ENCODE results near the gene TSFM.
A peak's percentile ranks its signal among the peaks of the same experiment; 100 is the strongest.

Gene TSFM

DNA sequence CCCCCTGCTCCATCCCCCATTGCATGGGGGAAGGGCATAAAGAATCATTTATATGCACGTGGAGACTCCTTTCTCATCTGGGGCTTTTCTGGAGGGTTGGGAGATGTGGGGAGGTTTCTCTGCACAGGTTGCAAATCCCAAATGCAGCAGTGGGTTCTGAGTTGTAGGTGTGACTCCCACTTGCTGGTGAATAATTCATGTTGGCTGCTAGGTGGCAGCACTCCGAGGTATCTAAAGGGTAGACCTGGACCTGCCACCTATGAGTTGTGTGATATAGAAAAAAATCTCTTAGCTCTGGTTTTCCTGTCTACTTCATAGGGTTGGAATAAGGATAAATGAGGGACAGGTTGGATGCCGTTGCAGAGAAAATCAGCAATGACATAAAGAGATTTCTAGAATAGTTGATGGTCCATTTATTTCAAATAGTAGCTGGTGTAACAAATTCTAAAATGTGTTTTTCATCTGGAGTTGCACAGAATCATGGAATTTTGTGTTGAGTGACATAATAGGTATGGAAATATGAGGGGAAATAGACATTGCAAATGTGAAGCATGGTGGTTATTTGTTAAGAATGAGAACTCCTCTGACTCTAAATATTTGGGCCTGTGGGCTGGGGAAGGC is 23.1 kb upstream of the TSFM start:
- H3K4me3 ChIP-seq: no peak overlapping the region
- H3K27ac ChIP-seq: no peak overlapping the region

DNA sequence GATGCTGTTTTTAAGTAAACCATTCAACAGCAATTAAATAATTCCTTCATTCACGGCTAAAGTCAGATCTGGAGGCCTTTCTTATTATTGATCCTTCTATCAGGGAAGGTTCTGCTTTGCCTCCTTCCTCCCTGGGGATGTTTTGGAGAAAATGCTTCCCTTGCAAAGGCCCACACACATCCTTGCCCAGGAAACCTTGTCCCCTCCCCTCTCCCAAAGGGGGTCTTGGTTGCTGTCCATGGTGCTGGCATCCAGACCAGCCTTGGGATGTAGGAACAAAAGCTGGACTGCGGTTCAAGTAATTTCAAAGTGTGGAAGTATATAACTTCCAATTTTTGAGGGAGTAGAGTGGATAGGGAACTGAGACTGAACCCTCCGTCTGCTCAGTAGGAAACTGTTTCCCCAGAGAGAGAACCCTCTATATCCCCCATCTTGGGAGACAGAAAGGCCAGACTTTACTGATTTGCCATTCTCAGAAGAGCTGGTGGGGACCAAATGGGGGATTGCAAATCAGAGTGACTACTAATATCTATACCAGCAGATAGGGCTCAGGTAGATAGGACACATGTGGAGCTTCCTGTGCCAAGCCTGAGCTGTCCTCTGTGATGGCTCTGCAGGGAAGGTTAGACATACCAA is 22.1 kb upstream of the TSFM start:
- Histone ChIP-seq H3K4me3 (no peak overlapping the region), H3K27ac (no peak overlapping the region)

DNA sequence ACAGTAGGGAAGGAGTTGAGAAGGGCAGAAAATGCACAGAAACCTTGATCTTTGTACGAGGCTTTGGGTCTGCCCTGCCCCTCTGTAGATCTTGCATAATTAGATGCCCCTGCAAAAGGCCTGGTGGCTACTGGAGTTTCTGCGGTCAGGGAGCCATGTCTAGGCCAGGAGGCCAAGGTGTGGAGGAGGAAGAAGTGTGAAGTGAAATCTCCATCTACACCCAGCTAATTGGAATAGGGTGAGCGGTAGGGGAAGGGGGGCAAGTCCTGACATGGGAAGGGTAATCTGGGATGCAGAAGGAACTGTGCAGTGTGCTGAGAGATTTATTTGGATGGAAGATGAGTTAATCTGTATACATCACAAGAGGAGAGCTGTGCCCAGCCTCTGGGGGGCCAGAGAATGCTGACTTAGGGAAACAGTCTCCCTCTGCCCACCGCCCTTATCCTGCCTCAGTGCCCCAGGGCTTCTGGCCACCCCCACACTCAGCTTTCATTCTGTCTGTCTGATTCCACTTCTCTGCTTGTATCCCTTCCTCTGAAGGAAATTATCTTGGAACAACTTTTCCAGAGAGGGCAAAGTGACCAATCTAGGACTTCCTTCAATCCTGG is 21.1 kb upstream of the TSFM start:
- H3K4me3 ChIP-seq: no peak overlapping the region
- H3K27ac ChIP-seq: no peak overlapping the region

DNA sequence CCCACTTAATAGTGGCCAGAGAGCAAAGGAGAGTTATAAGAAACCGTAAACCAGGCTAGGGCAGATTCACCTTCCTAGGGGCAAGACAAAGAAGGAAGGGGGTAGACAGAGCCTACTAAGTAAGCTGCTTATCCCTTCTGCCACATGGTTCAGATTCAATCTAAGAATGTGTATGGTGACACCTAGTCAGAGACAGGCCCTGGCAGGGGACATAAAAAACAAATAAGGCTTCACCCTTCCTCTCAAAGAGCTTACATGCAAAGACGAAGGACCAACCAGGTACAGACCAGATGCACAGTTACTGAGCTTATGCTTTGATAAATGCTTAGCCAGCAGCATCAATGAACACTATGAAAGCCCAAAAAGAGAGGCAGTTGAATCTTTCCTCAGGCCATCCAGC is 20.1 kb upstream of the TSFM start:
- Histone ChIP-seq H3K27ac (no peak overlapping the region), H3K4me3 (no peak overlapping the region)

DNA sequence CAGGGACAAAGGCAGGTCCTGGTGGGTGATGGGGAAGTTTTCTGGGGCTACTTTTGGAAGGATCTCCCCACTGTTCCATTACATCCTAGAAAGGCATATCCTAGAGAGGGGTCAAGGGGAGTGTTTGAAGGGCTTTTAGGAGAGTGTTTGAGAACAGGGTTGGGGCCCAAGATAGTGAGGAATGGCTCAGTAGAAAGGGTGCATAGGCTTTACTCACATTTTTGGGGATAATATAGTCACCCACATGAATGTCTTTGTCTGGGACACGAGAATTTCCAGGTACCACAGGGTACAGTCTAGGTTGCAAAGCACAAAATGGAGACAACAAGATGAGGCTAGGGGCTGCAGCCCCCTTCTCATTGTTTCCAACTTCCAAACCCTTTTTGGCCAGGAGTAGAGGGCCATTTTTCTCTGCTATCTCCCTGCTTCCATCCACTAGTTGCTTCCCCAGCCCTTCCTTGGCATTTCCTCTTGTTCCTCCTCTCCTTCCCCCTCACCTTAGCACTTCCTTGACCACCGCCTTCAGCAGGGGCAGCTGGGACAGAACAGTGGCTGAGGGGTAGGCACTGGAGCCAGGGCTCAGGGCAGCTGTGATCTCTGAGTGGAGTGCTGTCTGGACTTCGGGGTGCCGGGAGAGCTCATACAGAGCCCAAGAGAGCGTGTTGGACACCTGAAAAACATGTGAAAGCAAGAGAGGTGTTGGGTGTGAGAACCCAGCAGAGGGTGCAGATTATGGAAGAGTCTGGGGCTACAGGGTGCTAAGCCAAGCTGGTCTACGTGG is 18.5 kb upstream of the TSFM start:
- H3K4me3 ChIP-seq: peak overlapping the region in 2 of 7 experiments; percentile 35 to 53

DNA sequence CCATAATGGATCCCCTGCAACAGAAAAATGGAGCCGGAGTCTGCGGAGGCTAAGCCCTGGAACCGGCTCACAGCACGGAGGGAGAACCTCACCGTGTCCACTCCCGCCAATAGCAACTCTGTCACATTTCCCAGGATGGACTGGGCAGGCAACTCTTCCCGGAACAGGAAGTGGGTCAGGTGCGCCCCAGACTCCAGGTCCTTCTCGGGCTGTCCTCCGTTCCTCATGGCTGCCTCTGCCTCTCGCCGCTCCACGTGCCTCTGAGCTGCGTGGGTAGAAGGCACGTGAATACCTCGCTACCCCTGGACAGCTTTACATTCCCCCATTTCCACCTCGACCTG is 18.0 kb upstream of the TSFM start:
- H3K27ac ChIP-seq: peak overlapping the region in 4 of 21 experiments; percentile 29 to 69 (median 37)
- peak overlapping the region; percentile 27 to 53 (median 31) for H3K4me3 ChIP-seq

More for the DNA sequence above, 18.5 kb upstream of the TSFM start:
- H3K27ac ChIP-seq: peak overlapping the region in 1 of 21 experiments; percentile 69

DNA sequence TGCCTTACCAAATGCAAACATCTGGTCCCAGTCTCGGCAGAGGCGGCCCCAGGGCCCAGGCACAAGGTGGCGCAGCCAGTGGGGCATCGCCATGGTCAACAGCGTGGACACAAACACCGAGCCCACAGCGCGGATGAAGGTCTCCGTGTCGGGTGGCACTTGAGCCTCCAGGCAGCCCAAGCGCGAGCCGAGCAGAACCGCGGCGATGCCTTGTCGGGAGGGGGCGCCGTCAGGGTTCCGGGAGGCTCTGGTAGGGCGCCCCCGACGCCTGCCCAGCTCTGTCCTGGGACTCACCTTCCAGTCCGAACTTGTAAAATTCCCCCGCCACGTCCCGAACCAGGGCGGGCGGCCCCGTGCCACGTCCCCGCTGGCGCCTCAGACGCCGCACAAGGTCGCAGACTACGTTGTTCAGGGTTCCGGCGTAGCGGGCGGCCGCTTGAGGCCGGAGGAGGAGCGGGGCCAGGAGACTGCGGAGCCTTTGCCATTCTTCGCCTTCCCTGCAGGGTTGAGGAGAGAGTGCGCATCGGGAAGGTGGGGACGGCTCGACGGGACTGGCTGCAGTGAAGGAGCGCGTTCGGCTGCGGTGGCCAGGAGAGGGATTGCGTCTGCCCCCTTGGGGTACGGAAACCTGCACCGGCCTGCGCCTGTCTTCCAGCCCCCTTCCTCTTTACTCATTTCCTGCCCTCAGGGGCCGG is 17.4 kb upstream of the TSFM start:
- peak overlapping the region in 6 of 21 experiments; percentile 11 to 69 (median 30) for H3K27ac ChIP-seq
- peak overlapping the region; percentile 27 to 53 (median 31) for H3K4me3 ChIP-seq

DNA sequence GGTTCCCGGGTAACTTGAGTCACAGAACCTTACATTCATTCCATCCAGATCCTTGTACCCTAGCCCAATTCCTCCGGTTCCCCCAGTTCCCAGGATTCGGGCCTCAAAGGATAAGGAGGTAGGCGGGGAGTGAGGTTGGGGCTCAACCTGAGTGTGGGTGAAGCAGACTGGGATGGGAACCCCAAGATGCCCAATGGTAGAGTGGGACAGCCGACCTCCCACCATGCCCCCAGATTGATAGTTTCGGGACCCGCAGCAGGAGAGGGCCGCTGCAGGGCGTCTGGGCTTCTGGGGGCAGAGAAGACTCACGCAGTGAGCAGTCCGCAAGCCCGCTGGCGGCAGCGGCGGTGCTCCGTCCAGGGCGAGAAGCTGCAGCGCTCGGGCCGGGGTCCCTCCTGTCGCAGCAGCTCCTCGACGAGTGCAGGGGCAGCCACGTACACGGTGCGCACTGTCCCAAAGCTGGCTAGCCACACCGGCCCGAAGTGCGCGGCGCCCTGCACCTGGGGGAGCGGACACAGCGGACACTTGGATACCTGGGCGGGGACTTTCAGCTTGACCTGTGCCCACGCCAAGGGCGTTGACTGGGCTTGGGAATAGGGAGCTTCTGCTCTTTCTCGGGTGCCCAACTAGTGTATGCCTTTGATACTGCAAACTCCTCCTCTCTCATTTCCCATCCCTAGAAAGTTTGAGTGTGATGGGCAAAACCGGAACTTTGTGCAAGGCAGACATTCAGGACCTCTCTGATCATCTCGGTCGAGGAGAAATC is 16.7 kb upstream of the TSFM start:
- H3K4me3 ChIP-seq: peak overlapping the region; percentile 27 to 53 (median 31)
- peak overlapping the region in 2 of 21 experiments; percentile 29 to 69 for H3K27ac ChIP-seq

DNA sequence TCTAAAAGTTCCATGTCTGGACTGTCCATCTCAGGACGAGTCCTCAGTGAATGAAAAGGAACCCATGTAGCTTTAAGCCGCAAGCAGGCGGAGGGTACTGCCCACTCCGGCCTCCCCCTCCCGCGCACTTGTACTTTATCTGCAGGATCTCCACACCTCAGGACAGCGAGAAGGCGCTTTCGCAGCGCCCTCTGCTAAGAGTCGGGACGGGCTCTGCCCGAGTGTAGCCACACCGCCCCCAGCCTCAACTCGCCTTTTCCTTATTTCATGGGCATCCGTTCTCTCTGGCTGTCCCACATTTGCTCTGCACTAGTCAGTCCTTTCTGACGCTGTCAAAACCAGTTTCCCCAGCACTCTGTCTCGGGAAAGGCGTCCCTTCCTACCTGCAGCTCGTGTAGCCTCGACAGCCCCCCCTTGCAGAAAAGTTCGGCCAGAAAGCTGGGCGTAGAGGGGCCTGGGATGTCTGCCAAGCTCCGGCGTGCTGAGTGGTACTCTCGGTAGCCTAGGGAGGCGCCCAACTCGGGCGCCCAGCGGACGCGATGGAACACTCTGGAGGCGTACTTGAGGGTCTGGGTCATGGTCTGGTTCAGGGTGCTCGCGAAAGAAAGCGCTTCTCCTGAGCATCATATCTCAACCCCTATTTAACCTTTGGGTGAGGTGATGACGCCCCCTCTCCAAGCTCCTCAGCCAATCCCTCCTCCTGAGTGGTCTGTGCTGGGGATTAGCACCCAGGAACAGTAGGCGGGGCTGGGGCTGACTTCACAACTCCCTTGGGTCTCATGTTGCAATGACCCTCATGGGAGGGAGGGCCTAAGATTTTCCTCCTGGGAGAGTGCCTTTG is 15.9 kb upstream of the TSFM start, which contains the start of gene CYP27B1:
Gene CYP27B1 (minus strand): TSS at position 615 of the 841 bp plus-strand sequence. CDS start 37 bp downstream, at position 578.
- Histone ChIP-seq H3K27ac (peak within 1 kb of the TSS in 1 of 21 experiments; percentile 69), H3K4me3 (peak within 1 kb of the TSS; percentile 27 to 53 (median 31))

DNA sequence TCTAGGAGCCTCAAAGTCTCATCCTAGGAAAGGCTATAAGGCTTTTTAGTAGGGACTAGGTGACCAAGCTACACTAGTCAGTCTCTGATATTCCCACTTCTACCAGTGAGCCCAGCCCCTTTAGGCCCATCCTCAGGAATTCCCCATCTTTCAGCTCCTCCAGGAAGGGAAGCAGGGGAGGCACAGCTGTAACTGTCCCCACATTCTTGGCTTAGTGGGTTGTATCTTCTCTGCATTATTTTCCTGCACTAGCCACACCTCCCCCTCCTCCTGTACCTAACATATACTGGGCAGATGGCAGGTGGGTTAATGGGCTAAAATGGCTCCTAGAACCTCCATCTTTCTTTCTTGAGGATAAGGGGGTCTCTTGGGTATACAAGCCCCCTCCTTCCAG is 15.3 kb upstream of the TSFM start:
- Histone ChIP-seq H3K27ac (no peak overlapping the region), H3K4me3 (no peak overlapping the region)

DNA sequence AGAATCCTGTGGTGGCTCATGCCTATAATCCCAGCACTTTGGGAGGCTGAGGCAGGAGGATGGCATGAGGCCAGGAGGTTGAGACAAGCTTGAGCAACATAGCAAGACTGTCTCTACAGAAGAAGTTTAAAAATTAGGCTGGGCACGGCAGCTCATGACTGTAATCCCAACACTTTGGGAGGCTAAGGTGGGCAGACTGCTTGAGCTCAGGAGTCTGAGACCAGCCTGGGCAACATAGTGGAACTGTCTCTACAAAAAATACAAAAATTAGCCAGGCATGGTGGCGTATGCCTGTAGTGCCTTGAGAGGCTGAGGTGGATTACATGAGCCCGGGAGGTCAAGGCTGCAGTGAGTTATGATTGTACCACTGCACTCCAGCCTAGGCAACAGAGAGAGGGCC is 14.7 kb upstream of the TSFM start:
- Histone ChIP-seq H3K4me3 (no peak overlapping the region), H3K27ac (no peak overlapping the region)

DNA sequence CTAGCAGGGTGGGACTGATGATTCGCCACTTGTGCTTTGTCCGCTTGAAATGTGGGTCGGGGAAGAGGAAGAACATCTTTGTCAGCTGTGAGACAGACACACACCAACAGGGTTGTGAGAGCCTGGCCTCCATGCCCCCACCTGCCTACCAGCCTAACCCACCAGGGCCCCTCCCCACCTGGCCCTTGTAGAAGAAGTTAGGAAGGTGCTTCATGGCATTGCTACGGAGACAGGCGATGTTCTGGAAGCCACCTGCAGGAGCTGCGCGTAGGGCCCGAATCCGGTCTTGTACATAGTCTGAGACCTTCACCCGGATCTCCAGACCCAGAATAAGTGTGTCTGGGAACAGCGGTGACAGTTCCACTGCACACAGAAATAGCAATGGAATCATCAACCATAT is 13.0 kb upstream of the TSFM start:
- no peak overlapping the region for H3K4me3 ChIP-seq
- H3K27ac ChIP-seq: no peak overlapping the region

DNA sequence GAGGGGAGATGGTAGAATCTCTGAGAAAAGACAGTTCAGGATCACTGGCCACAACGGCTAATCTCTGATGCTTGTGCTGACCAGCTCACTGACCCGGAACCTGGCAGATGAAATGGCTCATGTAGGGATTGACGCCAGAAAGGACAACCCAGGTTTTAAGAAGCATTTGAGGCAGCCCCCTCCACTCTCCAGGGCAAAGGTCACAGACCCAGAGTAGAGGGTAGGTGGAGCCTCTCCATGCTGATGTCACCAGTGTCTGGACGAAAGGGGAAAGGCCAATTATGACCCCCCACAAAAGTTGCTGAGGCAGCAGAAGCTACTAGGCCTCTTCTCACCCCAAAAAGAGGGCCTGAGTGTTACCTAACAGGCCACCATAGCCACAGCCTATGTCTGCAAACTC is 11.9 kb upstream of the TSFM start:
- H3K4me3 ChIP-seq: peak overlapping the region in 2 of 7 experiments; percentile 63 to 74

DNA sequence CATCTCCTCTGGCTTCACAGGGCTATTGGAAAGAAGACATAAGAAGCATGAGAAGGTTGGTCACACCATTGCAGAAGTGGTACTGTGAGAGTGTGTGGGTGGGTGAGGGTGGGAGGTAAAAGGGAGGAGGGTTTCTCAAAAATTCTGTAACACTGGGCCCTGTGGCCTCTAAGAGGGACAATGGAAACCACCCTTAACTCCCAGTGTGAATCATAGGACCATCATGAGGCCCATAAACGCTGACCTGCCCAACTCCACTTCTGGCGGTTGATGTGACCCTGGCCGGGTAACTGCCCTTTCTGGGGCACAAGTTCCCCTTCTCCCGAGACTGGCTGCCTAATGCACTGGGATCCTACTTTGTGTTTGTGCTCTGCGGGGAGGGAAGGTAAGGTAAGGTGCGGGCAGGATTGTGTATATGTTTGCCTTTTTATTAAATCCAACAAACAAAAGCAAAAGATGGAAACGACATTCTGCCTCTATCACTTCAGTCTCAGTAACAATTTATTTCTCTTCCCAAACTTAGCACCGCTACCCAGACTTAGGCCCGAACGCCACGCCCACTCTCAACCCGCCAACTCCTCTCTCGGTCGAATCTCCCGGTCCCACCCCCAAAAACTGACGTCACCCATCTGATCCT is 11.2 kb upstream of the TSFM start:
- H3K27ac ChIP-seq: peak overlapping the region in 20 of 21 experiments; percentile 62 to 93 (median 89)
- peak overlapping the region; percentile 45 to 93 (median 74) for H3K4me3 ChIP-seq

More for the DNA sequence above, 11.9 kb upstream of the TSFM start:
- H3K27ac ChIP-seq: peak overlapping the region in 5 of 21 experiments; percentile 24 to 93 (median 87)

DNA sequence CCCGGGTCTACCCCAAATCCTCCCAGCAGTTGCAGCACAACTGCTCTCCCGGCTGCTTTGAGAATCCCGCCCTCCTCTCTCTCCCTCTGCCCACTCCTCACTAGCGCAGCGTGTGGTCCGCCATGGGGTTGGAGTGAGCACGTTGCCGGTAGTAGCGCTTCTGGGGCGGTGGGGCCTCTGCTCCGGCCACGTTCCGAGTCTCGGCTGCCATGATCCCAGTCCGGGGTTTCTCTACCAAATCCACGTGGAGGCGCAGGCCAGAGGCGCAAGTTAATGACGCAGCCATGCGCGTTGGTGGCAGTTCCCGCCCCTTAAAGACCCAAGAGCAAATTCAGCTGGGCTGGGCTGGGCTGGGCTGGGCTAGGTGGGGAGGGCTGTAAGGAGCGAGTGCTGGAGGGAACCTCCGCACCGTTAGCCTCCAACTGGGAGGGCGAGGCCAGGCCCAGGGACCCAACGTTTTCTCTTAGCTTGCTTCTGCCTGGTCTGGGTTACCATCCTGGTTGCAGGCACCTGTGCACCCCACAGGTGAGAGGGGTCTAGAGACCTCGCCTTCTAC is 10.6 kb upstream of the TSFM start, which contains the start of gene METTL1:
Gene METTL1 (minus strand): TSS at position 233 of the 556 bp plus-strand sequence. CDS start 22 bp downstream, at position 211.
- peak within 1 kb of the TSS; percentile 45 to 93 (median 74) for H3K4me3 ChIP-seq
- H3K27ac ChIP-seq: peak within 1 kb of the TSS; percentile 38 to 93 (median 89)

DNA sequence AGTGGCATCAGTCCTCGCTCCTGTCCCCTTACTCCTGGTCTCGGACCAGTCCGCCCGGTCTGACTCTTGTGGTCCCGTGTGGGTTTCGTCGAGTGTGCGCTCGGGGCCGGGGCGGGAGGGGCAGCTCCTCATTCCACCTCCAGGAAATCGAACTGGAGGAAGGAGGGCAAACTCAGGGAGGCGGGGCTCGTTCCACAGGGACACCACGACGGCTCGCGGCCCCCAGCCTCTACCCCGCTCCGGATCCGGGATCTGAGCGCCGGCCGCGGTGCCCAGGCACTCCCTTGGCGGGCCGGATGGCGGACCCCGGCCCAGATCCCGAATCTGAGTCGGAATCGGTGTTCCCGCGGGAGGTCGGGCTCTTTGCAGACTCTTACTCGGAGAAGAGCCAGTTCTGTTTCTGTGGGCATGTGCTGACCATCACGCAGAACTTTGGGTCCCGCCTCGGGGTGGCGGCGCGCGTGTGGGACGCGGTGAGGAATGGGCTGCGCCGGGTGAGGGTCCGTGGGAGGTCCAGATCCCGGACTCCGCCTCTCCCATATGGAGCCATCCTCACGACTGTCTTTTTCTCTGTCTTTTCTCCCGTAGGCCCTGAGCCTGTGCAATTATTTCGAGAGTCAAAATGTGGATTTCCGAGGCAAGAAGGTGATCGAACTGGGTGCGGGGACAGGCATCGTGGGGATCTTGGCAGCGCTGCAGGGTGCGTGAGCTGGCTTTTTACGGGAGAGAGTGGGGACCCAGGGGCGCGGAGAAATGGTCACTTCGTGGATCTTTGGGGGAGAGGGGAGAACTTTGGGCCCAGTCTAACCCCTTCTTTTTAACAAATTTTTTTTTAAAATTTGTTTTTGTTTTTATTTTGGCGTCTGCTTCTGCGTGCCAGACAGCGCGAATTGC is 9.9 kb upstream of the TSFM start, which contains the start of gene EEF1AKMT3:
Gene EEF1AKMT3 (plus strand): TSS at position 186 of the 894 bp plus-strand sequence. CDS start 111 bp downstream, at position 297.
- H3K27ac ChIP-seq: peak within 1 kb of the TSS; percentile 38 to 93 (median 89)
- peak within 1 kb of the TSS; percentile 45 to 93 (median 74) for H3K4me3 ChIP-seq
